ENCODE measurements around the gene INPP5J. TPM values are rescaled to one million over a fixed set of nuclear protein-coding genes. Genes with fewer than 3 reads are reported as not detected.

The INPP5J gene
- total and polyA plus RNA-seq, 8 donors: 2.1 to 4.1 (median 2.9) TPM

GRCh38 chr22:31121403-31121802, 1.4 kb upstream of the INPP5J start:
- TF ChIP-seq CTCF (IDR thresholded peaks at IDR 0.05): no peak
- no peak overlapping the region for H3K4me3 ChIP-seq
- H3K36me3 ChIP-seq: no peaks in the 10 kb centered on the region
- peaks cover 3 to 12% of the 10 kb centered on the region in 2 donors for H3K4me1 ChIP-seq
- DNase-seq (no peak), ATAC-seq (no peak)
- H3K27ac ChIP-seq: no peak overlapping the region
- no peaks in the 10 kb centered on the region for H3K27me3 ChIP-seq
- intact Hi-C loops (cut with DNase I): no loop called here
- H3K9me3 ChIP-seq: no peaks in the 10 kb centered on the region

GRCh38 chr22:31122196-31122531, 602 bp upstream of the INPP5J start:
- H3K4me1 ChIP-seq: peaks cover 3 to 12% of the 10 kb centered on the region in 2 donors
- peak; percentile 13 for ATAC-seq
- H3K36me3 ChIP-seq: no peaks in the 10 kb centered on the region
- no peaks in the 10 kb centered on the region for H3K27me3 ChIP-seq
- intact Hi-C loops (cut with DNase I): no loop called here
- no peak overlapping the region for H3K4me3 ChIP-seq
- H3K9me3 ChIP-seq: no peaks in the 10 kb centered on the region
- no peak for DNase-seq
- no peak for TF ChIP-seq CTCF (IDR thresholded peaks at IDR 0.05)
- no peak overlapping the region for H3K27ac ChIP-seq

- intact Hi-C loops (cut with DNase I): no loop called here
- H3K27ac ChIP-seq: no peak overlapping the region
- H3K4me1 ChIP-seq: peaks cover 3 to 12% of the 10 kb centered on the region in 2 donors
- ATAC-seq: no peak
- H3K36me3 ChIP-seq: no peaks in the 10 kb centered on the region
- H3K9me3 ChIP-seq: no peaks in the 10 kb centered on the region
- no peak for DNase-seq
- no peaks in the 10 kb centered on the region for H3K27me3 ChIP-seq
- H3K4me3 ChIP-seq: peak overlapping the region; percentile 33 to 36
- TF ChIP-seq CTCF (IDR thresholded peaks at IDR 0.05): no peak
Measured at GRCh38 chr22:31123292-31123602, 481 bp downstream of the INPP5J start.

GRCh38 chr22:31124290-31124689, 1.5 kb downstream of the INPP5J start:
- H3K27ac ChIP-seq: no peak overlapping the region
- peak in 1 of 4 donors; percentile 37 for DNase-seq
- no peak for ATAC-seq
- no peak overlapping the region for H3K4me3 ChIP-seq
- no peaks in the 10 kb centered on the region for H3K9me3 ChIP-seq
- H3K27me3 ChIP-seq: no peaks in the 10 kb centered on the region
- intact Hi-C loops (cut with DNase I): no loop called here
- no peaks in the 10 kb centered on the region for H3K36me3 ChIP-seq
- no peak for TF ChIP-seq CTCF (IDR thresholded peaks at IDR 0.05)
- H3K4me1 ChIP-seq: peaks cover 3 to 12% of the 10 kb centered on the region in 2 donors

GRCh38 chr22:31124811-31125465, 2.2 kb downstream of the INPP5J start:
- Histone ChIP-seq H3K27me3 (no peaks in the 10 kb centered on the region), H3K36me3 (no peaks in the 10 kb centered on the region), H3K9me3 (no peaks in the 10 kb centered on the region), H3K4me3 (no peak overlapping the region), H3K27ac (no peak overlapping the region), H3K4me1 (peaks cover 3 to 12% of the 10 kb centered on the region in 2 donors)
- intact Hi-C loops (cut with DNase I): no loop called here
- no peak for TF ChIP-seq CTCF (IDR thresholded peaks at IDR 0.05)
- ATAC-seq (no peak), DNase-seq (peak in 1 of 4 donors; percentile 71)

Data from left lung (tissue), 10 donors.